ENCODE results near the gene PDXDC1.
"Not testable (repeated sequence)": the region's sequence is repeated elsewhere in the genome, so short reads cannot be mapped to it uniquely, and the experiment has no call there.

The PDXDC1 gene

DNA sequence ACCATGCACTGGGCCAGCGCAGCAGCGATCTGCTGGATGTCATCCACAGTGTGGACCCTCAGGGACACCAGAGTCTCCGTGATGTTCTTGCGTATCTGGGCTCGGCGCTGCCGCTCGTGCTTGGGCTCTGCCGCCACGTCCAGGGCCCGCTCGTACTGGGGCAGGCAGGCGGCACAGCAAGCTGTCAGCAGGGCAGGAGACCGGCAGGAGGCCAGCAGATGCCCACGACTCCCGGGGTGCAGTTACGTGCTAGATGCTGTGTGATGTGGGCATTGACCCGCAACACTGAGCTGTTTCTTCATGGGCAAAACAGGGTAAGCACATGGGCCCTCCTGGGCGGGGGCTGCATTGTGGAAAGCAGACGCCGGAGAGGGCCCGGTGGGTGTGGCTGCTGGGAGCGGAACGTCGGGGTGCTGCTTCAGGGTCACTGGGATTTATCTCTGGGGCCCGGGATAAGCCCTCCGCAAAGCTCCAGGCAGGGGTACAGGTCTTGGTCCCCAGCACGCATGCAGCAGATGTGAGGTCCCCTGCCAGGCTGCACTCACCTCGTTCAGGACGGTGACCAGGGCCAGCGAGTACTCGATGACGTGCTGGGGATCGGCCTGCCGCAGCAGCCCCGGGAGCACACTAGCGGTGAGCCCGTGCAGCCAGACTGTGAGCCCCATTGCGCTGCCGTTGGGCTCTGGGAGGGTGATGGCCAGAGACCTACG is 158.0 kb downstream of the PDXDC1 start:
- not testable (repeated sequence) for DNase-seq (ENCODE audit: low read depth in 2 of 2)

GRCh38 chr16:15133554-15133953 is 158.7 kb downstream of the PDXDC1 start:
- not testable (repeated sequence) for DNase-seq (ENCODE audit: low read depth in 2 of 2)

DNA sequence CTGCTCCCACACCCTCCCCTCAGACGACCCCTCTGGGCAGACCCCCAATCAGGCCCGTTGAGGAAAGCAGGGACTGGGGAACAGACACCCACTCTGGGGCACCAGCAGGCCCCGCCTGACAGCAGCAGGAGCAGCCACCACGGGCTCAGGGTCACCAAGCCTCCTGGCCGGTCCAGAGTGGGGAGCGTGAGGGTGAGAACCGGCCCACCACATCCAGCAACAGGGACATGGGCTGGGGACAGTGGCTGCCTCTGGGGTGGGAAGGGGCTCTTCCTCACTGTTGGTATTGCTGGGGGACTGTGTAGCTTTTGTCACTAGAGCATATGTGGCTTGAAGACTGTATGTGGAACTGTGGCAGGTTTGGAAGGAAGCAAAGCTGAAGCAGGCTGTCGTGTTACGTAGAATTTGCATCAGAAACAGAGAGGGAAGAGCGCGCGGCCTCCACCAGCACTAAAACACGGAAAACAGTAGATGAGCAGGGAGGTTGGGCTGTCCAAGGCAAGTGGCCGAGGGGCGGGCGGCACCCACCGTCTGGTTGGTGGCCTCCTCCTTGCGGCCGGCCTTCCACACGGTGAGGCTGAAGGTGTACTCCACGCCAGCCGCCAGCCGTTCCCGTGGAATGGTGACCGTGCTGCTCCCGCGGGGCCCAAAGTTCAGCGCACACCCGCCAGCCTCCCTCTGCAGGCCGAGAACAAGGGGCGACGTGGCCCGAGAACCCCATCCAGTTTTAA is 160.1 kb downstream of the PDXDC1 start:
- DNase-seq (ENCODE audit: low read depth in 2 of 2), result not testable (repeated sequence)

GRCh38 chr16:15135483-15136360 is 160.9 kb downstream of the PDXDC1 start:
- not testable (repeated sequence) for DNase-seq (ENCODE audit: low read depth in 2 of 2)

DNA sequence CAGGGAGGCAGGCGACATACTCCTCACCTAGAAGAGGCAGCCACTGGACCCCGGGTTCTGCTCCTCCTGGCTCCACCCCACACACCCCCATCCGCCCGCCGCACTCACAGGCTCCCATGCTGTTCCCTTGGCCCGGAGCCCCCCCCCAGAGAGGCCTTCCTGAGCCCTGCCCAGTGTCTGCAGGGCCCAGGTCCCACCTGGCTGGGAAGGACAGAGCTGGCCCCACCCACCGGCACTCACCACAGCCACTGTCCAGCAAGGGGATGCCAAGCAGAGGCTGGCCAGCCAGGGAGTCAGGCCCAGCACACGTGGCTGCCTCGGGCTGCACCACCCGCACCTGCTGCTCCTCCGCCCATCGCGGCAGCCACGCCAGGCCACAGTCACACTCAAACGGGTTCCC is 162.7 kb downstream of the PDXDC1 start:
- not testable (repeated sequence) for DNase-seq (ENCODE audit: low read depth in 2 of 2)

- not testable (repeated sequence) for DNase-seq (ENCODE audit: low read depth in 2 of 2)
Observed at GRCh38 chr16:15140444-15141365, 165.9 kb downstream of the PDXDC1 start.

- DNase-seq (ENCODE audit: low read depth in 2 of 2), result no peak
Observed at GRCh38 chr16:15141586-15141985, 166.8 kb downstream of the PDXDC1 start.

- not testable (repeated sequence) for DNase-seq (ENCODE audit: low read depth in 2 of 2)
Observed at GRCh38 chr16:15142107-15142890, 167.5 kb downstream of the PDXDC1 start.

DNA sequence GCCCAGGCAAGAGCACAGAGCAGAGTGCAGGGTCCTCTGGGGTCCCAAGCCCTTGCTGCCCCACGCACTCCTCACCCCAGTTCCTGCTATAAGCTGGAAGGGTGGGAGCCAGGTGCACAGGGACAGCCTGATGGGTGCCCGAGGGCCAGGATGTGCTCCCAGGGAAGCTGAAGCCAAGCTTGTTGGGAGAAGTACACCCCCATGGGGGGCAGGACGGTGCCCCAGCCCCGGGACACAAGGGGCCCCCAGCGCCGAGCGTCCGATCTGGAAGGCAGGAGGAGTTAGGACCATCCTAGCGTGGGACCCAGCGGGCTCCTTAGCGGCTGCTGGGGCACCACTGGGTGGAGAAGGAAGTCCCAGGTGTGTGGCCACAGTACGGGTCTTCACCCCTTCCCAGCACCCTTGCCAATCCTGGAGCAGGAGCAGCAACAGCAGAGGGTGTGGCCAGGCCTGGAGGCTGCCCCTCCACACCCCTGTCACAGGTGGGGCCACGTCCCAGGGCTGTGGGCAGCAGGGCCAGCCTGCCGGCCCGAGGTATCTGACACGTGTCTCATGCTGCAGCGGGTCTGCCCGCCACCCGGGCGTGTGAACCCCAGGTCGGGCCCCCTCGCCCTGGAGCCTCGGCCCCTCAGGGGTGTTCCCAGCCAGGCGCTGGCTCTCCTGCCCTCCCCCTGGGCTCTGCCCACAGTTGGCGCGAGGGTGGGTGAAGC is 168.2 kb downstream of the PDXDC1 start:
- DNase-seq (ENCODE audit: low read depth in 2 of 2), result not testable (repeated sequence)

DNA sequence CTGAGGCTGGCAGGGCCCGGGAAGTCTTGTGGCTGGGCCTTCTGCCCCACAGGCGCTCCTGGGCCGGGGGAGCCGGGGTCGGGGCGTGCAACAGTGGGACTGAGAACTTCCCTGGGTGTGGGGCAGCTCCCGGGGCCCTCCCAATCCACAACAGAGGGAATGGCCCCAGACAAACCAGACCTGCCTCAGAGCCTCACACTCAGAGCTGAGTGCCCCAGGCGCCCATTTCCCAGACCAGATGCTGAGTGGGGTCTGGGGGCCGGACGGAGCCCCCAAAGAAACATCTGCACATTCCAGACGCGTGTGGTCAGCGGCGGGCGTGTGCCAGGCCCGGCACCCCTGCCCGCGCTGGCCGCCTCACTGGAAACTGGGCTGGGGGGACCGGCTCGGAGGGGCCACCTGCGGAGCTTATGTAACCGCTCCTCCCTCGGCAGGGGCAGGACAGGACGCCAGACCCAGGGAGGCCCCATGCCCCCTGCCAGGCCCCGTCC is 168.8 kb downstream of the PDXDC1 start:
- not testable (repeated sequence) for DNase-seq (ENCODE audit: low read depth in 2 of 2)

GRCh38 chr16:15144092-15144631 is 169.3 kb downstream of the PDXDC1 start:
- DNase-seq (ENCODE audit: low read depth in 2 of 2), result not testable (repeated sequence)

DNA sequence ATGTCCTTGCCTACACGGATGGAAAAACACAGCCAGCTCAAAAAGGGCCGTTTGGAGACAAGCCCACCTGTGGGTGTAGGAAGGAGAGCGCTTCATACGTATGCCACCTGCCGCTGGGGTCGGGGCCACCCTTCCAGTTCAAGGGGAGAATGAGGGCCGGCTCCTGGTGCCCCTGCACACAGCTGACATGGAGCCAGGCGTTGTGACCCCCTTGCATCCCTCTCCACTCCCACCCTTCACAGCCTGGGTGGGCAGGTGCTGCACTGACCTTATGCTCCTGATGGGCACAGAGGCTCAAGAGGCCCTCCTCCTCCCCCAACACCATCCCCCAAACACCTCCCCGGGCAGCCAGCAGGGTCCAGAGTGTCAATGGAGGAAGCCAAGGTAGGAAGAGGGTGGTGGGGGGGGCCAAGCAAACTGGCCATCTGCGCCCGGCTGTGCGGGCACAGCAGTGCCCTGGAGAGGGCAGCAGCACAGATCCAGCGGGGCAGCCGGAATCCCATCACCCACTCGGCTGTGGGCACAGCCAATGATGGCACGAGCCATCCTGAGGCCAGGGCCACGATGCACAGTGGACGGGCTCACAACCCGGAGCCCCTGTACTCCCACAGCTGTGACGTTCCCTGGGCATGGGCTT is 170.1 kb downstream of the PDXDC1 start:
- not testable (repeated sequence) for DNase-seq (ENCODE audit: low read depth in 2 of 2)

- DNase-seq (ENCODE audit: low read depth in 2 of 2), result not testable (repeated sequence)
Observed at GRCh38 chr16:15145418-15146263, 170.8 kb downstream of the PDXDC1 start.

DNA sequence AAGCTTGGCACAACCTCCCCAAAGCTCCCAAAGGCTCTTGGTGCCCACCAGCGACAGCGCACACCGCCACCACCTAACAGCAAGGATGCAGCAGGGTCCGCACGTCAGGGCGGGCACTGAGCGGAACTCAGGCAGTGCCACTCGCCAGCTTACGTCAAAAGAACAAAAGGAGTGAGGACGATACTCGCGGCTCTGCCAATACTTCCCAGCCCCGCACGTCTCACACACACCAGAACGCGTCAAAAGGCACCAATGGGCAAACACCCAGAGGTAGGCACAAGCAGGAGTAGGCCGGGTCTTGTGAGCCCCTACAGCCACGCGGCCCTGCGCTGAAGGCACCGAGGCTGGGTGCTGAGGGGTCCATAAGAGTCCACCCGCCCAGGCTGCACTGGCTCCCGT is 171.4 kb downstream of the PDXDC1 start:
- DNase-seq (ENCODE audit: low read depth in 2 of 2), result not testable (repeated sequence)

DNA sequence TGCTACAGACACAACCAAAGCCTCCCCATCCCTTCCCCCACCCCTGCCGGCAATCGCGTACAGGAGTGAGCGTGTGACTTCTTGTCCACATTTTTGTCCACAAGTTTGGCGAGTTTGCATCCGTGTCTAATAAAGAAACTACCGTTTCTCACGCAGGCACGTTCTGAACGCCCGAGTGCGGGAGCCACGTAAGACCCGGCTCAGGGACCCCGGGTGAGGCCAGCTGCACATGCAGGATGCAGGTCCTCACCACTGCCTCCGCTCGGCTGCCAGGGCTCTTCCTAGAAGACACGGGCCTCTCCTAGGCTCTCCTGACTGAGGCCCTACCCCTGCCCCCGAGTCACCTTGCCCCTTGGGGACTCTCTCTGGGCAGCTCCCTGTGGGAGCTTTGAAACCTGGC is 174.0 kb downstream of the PDXDC1 start:
- DNase-seq (ENCODE audit: low read depth in 2 of 2), result not testable (repeated sequence)

DNA sequence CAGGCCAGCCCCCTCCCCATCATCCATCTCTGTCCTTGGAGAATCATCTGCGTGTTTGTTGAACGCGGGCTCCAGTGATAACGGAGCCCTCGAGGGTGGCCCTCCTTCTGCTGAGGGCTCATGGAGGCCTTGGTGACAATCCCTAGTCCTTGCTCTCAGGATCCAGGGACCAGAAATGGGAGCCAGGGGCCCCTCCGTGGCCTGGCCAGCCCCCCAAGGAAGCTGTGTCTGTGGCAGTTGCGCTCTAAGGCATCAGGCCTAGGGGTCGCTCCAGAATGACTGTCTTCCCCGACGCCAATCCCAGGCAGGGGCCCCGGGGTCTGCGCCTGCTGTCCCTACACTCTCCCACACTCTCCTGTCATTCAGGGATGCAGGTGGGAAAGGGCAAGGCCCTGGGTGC is 174.4 kb downstream of the PDXDC1 start:
- DNase-seq (ENCODE audit: low read depth in 2 of 2), result not testable (repeated sequence)

DNA sequence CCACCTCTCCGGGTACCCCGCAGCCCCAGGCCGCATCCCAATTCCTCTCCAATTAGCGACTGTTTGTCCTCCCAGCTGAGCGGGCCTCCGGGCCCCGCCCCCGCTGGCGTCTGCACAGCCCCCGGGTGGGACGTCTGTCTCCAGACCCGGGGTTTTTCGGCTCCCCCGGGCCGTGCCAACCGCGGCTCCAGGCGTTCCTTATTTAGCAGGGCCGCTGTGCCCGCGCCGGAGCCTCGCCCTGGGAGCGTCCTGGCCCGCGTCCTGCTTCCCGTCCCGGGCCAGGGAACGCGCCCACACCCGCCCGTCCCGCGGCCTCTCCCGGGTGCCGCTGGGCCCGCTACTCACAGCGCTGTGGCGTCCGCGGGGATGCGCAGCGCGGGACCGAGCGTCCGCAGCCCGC is 179.2 kb downstream of the PDXDC1 start:
- not testable (repeated sequence) for DNase-seq (ENCODE audit: low read depth in 2 of 2)

All from fibroblast of skin of left quadriceps (primary cell).